ENCODE data around the gene RGS7.
"Not testable (repeated sequence)": the region's sequence is repeated elsewhere in the genome, so short reads cannot be mapped to it uniquely, and the experiment has no call there.

RGS7 gene

GRCh38 chr1:240820816-240821215, 536.2 kb downstream of the RGS7 start:
- DNase-seq = no peak

DNA sequence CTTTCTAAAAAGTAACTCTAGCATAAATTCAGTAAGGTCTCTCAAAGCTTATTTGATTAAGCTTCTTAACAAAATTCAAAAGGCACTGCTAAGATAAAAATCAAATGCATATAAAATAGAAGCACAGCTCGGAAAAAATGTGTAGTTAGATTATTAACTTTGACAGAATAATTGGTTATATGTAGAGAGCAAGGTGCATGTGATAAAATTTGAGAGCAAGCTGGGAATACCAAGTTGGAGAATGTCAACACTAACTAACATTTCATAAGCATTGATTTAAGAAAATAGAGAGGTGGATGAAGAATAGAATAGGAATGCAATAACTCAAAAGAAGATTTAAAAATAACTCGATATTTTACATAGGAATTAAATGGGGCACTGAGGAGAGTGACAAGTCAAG, 540.5 kb downstream of the RGS7 start:
- no peak for DNase-seq

DNA sequence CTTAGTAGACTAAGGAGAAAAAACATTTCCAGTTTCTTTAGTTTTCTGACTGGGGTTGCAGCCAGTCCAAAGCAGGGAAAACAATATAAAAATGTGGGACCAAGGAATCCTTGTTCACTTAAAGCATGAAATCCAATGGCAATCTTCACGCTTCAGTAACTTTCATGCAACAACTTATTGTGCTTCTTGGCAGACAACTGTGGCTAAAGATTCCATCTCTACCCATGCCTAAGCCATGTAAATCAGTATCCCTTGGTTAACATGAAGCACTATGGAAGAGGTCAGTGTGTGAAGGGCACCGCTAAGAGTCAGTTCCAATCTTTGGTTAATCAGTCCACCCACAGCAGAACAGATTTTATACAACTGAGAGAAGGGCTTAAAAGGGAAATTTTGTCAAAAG, 543.3 kb downstream of the RGS7 start:
- DNase-seq = no peak

DNA sequence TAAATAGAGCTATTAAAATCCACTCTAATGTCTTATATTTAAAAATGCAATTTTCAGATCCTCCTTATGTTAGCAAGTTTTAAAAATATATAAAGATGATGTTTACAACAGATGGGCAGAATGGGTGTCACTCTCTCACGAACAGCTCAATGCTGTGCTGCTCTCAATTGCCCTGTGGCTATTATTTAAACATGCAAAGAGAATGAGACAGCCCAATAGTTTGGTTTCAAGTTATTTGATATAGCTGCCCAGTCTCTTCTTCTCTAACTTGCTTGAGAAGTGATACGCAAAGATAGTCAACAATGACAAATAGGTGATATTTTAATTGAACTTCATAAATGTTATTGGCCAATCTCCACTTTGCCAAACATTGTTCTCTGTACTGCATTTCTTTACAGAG, 545.7 kb downstream of the RGS7 start:
- no peak for DNase-seq

DNA sequence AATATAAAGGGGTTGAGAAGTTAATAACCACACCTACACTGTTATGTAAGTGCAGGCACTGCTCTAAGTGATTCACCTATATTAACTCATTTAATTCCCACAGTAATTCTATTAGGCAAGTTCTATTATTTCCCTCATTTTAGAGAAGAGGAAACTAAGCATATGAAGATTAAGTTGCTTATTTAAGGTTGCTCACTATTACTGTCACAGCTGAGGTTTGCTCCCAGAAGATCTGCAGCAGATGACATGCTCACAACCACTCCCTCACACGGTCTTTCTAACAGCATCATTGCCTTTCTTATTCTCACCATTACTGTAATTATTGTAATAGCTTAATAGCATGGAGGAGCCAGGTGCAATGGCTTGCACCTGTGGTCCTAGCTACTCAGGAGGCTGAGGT, 548.6 kb downstream of the RGS7 start:
- DNase-seq = no peak

DNA sequence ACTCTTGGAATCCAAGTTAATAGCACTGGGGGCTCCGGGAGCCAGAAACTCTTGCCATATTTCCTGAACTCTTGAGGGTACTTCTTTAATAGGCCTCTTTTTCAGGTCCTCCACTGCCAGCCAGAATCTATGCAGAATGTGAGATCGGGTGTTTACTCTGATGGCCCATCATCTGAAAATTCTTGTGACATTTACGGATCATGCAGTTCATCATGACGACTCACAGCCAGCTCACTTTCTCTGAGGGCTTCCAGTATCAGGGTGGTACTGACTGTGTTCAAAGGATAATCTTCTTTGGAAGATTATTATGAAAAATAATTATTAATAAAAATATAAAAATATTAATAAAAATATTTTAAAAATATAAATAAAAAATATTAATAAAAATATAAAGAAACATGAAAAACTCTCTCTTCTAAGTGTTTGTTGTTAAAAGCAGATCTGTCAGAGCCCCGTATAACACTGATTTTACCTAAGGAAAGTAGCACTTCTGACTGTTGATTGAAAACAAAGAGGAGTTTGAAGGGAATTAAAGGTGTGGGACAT, 550.7 kb downstream of the RGS7 start:
- no peak for DNase-seq

GRCh38 chr1:240804475-240804874, 552.5 kb downstream of the RGS7 start:
- DNase-seq = no peak

DNA sequence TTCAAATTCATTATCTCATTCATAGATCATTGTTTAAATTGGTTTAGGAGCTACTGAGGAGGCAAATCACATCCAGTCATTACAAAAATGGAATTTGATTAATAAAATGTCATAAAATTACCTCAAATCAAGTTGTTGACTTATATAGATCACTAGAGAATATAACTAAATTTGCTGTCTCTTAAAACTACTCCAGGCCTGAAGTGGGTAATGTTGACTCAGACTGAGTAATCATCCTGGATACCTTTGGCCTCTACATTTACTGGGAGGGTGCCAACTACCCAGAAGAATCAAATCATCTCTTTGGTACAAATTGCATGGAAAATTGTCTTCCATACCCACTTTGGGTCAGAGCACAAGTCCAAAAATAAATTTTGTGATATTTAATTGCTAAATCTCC, 553.9 kb downstream of the RGS7 start:
- DNase-seq = no peak

DNA sequence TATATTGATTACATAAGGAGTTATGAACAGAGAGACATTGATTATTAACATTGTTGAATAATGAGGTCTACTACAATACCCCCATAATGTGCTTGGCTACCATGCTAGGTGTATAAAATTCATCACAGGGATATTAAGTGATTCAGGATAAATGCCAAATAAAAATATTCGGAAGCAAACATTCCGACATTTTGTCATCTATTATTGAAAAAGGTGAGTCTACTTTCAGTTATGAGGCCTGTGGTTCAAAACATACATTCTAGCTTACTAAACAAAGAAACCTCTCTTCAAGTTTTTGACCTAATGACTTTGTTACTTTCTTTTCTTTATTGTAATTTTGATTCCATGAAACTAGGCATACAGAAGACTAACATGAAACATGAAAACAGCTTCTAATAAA, 554.7 kb downstream of the RGS7 start:
- no peak for DNase-seq

GRCh38 chr1:240801442-240801841, 555.6 kb downstream of the RGS7 start:
- no peak for DNase-seq

GRCh38 chr1:240800291-240800690, 556.7 kb downstream of the RGS7 start:
- DNase-seq = no peak

- DNase-seq = no peak
Measured at GRCh38 chr1:240797050-240797449, 560.0 kb downstream of the RGS7 start.

- DNase-seq = no peak
Measured at GRCh38 chr1:240794046-240794843, 562.8 kb downstream of the RGS7 start.

GRCh38 chr1:240792915-240793529, 564.0 kb downstream of the RGS7 start:
- DNase-seq = no peak

GRCh38 chr1:240790856-240791255, 566.1 kb downstream of the RGS7 start:
- no peak for DNase-seq

DNA sequence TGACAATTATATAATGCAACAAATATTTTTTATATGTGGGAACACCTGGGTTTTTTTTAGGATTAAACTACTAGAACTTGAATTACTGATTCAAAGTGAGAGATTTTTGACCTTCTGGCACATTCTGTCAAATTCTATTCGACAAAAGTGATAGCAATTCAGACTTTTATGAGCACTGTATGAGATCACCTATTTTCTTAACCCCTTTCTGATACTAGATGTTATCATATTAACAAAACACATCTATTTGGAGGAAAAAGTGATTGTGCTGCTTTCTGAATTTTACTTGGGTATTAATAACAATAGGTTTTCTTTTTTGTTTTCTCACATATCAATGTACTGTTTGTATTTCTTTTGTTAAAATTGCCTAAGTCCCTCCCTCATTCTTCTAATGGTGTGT, 570.1 kb downstream of the RGS7 start:
- no peak for DNase-seq

- DNase-seq = no peak
Measured at GRCh38 chr1:240784776-240785175, 572.2 kb downstream of the RGS7 start.

DNA sequence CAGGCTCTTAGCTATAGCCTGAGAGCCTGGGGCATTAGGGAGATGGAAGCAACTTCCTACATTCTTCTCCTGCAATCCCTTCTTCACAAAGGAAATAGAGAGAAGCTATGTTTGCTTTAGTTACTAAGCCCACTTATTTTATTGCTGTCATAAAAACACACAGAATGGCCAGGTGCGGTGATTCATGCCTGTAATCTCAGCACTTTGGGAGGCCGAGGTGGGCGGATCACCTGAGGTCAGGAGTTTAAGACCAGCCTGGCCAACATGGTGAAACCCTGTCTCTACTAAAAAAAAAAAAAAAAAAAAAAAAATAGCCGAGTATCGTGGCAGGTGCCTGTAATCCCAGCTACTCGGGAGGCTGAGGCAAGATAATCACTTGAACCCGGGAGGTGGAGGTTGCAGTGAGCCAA, 573.3 kb downstream of the RGS7 start:
- DNase-seq = not testable (repeated sequence)

- no peak for DNase-seq
Measured at GRCh38 chr1:240776237-240776636, 580.8 kb downstream of the RGS7 start.

DNA sequence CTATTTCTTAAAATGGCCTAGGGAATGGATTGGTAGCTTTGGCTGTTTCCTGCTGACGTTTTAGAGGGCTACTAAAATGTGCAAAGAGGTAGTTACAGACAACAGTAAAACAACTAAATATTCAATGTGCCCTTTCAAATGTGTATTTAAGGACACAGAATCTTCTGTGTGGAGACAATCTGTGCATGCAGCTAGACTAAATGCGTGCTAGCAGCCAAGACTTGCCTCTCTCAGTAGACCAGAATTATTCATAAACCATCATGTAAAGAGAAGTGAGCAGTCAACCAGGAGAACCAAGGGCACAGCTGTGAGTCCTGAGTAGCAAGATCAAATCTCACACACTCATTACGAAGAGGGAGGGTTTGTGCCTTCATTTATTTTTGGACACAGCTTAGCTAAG, 584.9 kb downstream of the RGS7 start:
- DNase-seq = no peak

DNA sequence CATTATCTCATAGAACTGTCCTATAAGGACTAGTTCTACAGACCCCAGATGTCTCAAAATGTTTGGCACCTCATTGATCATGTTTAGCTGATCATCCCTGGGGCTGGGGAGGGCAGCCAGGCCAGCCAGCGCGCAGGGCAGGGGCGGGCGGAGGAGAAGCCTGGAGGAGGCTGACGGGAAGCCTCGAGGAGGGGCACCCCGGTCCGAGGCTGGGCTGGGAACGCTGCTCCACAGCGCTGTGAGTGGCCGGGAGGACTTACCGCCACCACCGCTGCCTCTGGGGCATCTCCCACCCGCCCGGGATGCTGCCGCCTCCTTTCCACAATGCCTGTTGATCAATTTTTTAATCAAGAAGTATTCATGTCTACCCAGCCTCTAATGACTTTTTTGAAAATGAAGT, 585.6 kb downstream of the RGS7 start:
- DNase-seq = no peak

DNA sequence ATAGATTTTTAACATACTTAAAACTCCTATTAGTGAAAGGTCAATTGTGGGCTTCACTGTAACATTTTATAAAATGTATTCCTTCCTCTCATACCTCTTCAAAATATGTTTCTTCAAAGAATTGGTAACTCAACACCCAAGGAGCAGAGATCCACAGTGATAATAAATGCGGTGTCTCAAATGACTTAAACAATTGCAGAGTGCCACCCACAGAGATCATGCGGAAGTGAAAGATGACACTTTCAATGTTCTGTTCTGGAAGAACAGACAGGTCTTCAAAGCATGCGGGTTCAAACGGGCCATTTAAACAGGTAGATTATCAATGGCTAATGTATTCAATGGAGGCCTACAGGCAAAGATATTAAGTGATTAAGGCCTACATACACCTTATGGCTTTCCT, 588.0 kb downstream of the RGS7 start:
- no peak for DNase-seq

- DNase-seq = no peak
Measured at GRCh38 chr1:240766831-240767230, 590.2 kb downstream of the RGS7 start.

GRCh38 chr1:240765732-240766363, 591.2 kb downstream of the RGS7 start:
- DNase-seq = no peak

Measured in CD4-positive, alpha-beta T cell treated with Interleukin-4 for 1 hour (primary cell).